ENCODE results near the gene DUS1L.

GRCh38 chr17:82061047-82061925 is 4.3 kb downstream of the DUS1L start:
- TF ChIP-seq, protein P1, sequence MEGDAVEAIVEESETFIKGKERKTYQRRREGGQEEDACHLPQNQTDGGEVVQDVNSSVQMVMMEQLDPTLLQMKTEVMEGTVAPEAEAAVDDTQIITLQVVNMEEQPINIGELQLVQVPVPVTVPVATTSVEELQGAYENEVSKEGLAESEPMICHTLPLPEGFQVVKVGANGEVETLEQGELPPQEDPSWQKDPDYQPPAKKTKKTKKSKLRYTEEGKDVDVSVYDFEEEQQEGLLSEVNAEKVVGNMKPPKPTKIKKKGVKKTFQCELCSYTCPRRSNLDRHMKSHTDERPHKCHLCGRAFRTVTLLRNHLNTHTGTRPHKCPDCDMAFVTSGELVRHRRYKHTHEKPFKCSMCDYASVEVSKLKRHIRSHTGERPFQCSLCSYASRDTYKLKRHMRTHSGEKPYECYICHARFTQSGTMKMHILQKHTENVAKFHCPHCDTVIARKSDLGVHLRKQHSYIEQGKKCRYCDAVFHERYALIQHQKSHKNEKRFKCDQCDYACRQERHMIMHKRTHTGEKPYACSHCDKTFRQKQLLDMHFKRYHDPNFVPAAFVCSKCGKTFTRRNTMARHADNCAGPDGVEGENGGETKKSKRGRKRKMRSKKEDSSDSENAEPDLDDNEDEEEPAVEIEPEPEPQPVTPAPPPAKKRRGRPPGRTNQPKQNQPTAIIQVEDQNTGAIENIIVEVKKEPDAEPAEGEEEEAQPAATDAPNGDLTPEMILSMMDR (IDR thresholded peaks at IDR 0.05): no peak
- TF ChIP-seq POLR2AphosphoS5 (IDR thresholded peaks at IDR 0.05) (no peak), POLR2A (IDR thresholded peaks at IDR 0.05) (no peak)
